Limb (tissue), 2 donors: Measurements from ENCODE around the gene NHEJ1.

Experiments used
- DNase-seq, 2 donors: peaks; one replicate each; pipeline ENCODE4 v3.0.0-alpha.2; 2016; ENCODE audit errors: extremely low spot score in 2 of 2

NHEJ1 gene

GRCh38 chr2:219087848-219088247 is 72.8 kb downstream of the NHEJ1 start:
- no peak for DNase-seq

GRCh38 chr2:219087361-219087760 is 73.3 kb downstream of the NHEJ1 start:
- DNase-seq, result peak; percentile 15 to 42

GRCh38 chr2:219086196-219086595 is 74.4 kb downstream of the NHEJ1 start:
- no peak for DNase-seq

- no peak for DNase-seq
These were observed 75.8 kb downstream of the NHEJ1 start for GRCh38 chr2:219084791-219085190.

GRCh38 chr2:219082332-219082958 is 78.2 kb downstream of the NHEJ1 start:
- no peak for DNase-seq

- DNase-seq, result no peak
These were observed 78.8 kb downstream of the NHEJ1 start for GRCh38 chr2:219081701-219082331.

- no peak for DNase-seq
These were observed 79.5 kb downstream of the NHEJ1 start for GRCh38 chr2:219081096-219081495.

- DNase-seq, result no peak
These were observed 81.2 kb downstream of the NHEJ1 start for GRCh38 chr2:219079417-219079816.

- no peak for DNase-seq
These were observed 81.7 kb downstream of the NHEJ1 start for GRCh38 chr2:219078951-219079350.

GRCh38 chr2:219078126-219078525 is 82.5 kb downstream of the NHEJ1 start:
- DNase-seq, result no peak

- DNase-seq, result no peak
These were observed 84.4 kb downstream of the NHEJ1 start for GRCh38 chr2:219076253-219076652.

- peak; percentile 44 to 51 for DNase-seq
These were observed 87.0 kb downstream of the NHEJ1 start for GRCh38 chr2:219073413-219074129.

GRCh38 chr2:219072741-219073250 is 87.8 kb downstream of the NHEJ1 start:
- no peak for DNase-seq

- DNase-seq, result no peak
These were observed 89.3 kb downstream of the NHEJ1 start for GRCh38 chr2:219071131-219071816.

- no peak for DNase-seq
These were observed 95.1 kb downstream of the NHEJ1 start for GRCh38 chr2:219065484-219065883.

GRCh38 chr2:219062081-219062480 is 98.5 kb downstream of the NHEJ1 start:
- DNase-seq, result no peak

GRCh38 chr2:219060821-219061791 is 99.5 kb downstream of the NHEJ1 start, which contains the start of gene IHH:
Gene IHH, minus strand, starts transcription at chr2:219060921. Its CDS starts 454 bp downstream, at chr2:219060467.
- peak in 1 of 2 donors; percentile 35 for DNase-seq

- DNase-seq, result peak in 1 of 2 donors; percentile 34
These were observed 100.6 kb downstream of the NHEJ1 start for GRCh38 chr2:219059725-219060682.

- DNase-seq, result no peak
These were observed 101.3 kb downstream of the NHEJ1 start for GRCh38 chr2:219059375-219059724.
